PC-9 (cell line): Measurements from ENCODE around the gene HNRNPA0.

ENCODE experiments used
- CTCF ChIP-seq: fragments of 200-600 bp; sonication (generic); conservative IDR thresholded peaks from 2 replicates; pipeline ENCODE4 v1.6.1; 2017; ENCODE audit warnings: mixed run types, antibody characterized with exemption, mild to moderate bottlenecking, moderate library complexity
- EZH2 ChIP-seq: fragments of 200-600 bp; sonication (generic); IDR thresholded peaks from 2 replicates; pipeline ENCODE4 v1.8.0; 2017; ENCODE audit warnings: antibody characterized with exemption, low read depth

- TF ChIP-seq CTCF (no peak), EZH2 (no peak)
Observed at GRCh38 chr5:137761566-137761965, 7.4 kb upstream of the HNRNPA0 start.
